ENCODE measurements around the gene SPARCL1.
"Not testable (repeated sequence)": the region's sequence is repeated elsewhere in the genome, so short reads cannot be mapped to it uniquely, and the experiment has no call there.

SPARCL1 gene

GRCh38 chr4:87446375-87446774 is 82.8 kb downstream of the SPARCL1 start:
- not testable (repeated sequence) for H3K27ac Mint-ChIP-seq, H3K4me3 Mint-ChIP-seq, H3K4me1 Mint-ChIP-seq, H3K9me3 Mint-ChIP-seq, H3K27me3 Mint-ChIP-seq
- peaks cover 16% of the 10 kb centered on the region for H3K36me3 Mint-ChIP-seq

- H3K4me3 Mint-ChIP-seq = no peak overlapping the region
- H3K36me3 Mint-ChIP-seq = peaks cover 18% of the 10 kb centered on the region
- H3K9me3 Mint-ChIP-seq = no peaks in the 10 kb centered on the region
- H3K27ac Mint-ChIP-seq = no peak overlapping the region
- peaks cover 4% of the 10 kb centered on the region for H3K4me1 Mint-ChIP-seq
- no peaks in the 10 kb centered on the region for H3K27me3 Mint-ChIP-seq
These were observed 83.2 kb downstream of the SPARCL1 start for GRCh38 chr4:87445964-87446363.

- Mint-ChIP-seq H3K27me3 (no peaks in the 10 kb centered on the region), H3K4me3 (no peak overlapping the region), H3K27ac (no peak overlapping the region)
These were observed 84.4 kb downstream of the SPARCL1 start for GRCh38 chr4:87444741-87445140.

GRCh38 chr4:87442889-87443288 is 86.3 kb downstream of the SPARCL1 start:
- Mint-ChIP-seq H3K36me3 (peaks cover 23% of the 10 kb centered on the region), H3K4me1 (peaks cover 4% of the 10 kb centered on the region), H3K4me3 (no peak overlapping the region), H3K27ac (no peak overlapping the region), H3K9me3 (no peaks in the 10 kb centered on the region), H3K27me3 (no peaks in the 10 kb centered on the region)

More at GRCh38 chr4:87444741-87445140, 84.4 kb downstream of the SPARCL1 start:
- Mint-ChIP-seq H3K36me3 (peaks cover 19% of the 10 kb centered on the region), H3K9me3 (no peaks in the 10 kb centered on the region), H3K4me1 (peaks cover 4% of the 10 kb centered on the region)

- Mint-ChIP-seq H3K27me3 (no peaks in the 10 kb centered on the region), H3K4me3 (no peak overlapping the region), H3K27ac (no peak overlapping the region), H3K9me3 (no peaks in the 10 kb centered on the region), H3K36me3 (peaks cover 7% of the 10 kb centered on the region), H3K4me1 (peaks cover 49% of the 10 kb centered on the region)
These were observed 95.8 kb downstream of the SPARCL1 start for GRCh38 chr4:87433342-87433741.

GRCh38 chr4:87430038-87430437 is 99.1 kb downstream of the SPARCL1 start:
- Mint-ChIP-seq H3K36me3 (no peaks in the 10 kb centered on the region), H3K27ac (no peak overlapping the region), H3K4me1 (peaks cover 66% of the 10 kb centered on the region), H3K27me3 (no peaks in the 10 kb centered on the region), H3K4me3 (no peak overlapping the region), H3K9me3 (no peaks in the 10 kb centered on the region)

GRCh38 chr4:87428979-87429378 is 100.2 kb downstream of the SPARCL1 start:
- H3K27me3 Mint-ChIP-seq = no peaks in the 10 kb centered on the region
- H3K36me3 Mint-ChIP-seq = no peaks in the 10 kb centered on the region
- peaks cover 74% of the 10 kb centered on the region for H3K4me1 Mint-ChIP-seq
- H3K4me3 Mint-ChIP-seq = no peak overlapping the region
- no peaks in the 10 kb centered on the region for H3K9me3 Mint-ChIP-seq
- H3K27ac Mint-ChIP-seq = no peak overlapping the region

- Mint-ChIP-seq H3K4me3 (no peak overlapping the region), H3K27ac (no peak overlapping the region), H3K27me3 (no peaks in the 10 kb centered on the region), H3K4me1 (peaks cover 69% of the 10 kb centered on the region), H3K9me3 (no peaks in the 10 kb centered on the region), H3K36me3 (no peaks in the 10 kb centered on the region)
These were observed 101.7 kb downstream of the SPARCL1 start for GRCh38 chr4:87427518-87427868.

- Mint-ChIP-seq H3K36me3 (no peaks in the 10 kb centered on the region), H3K4me1 (peaks cover 69% of the 10 kb centered on the region), H3K27me3 (no peaks in the 10 kb centered on the region), H3K27ac (no peak overlapping the region), H3K4me3 (no peak overlapping the region), H3K9me3 (no peaks in the 10 kb centered on the region)
These were observed 102.2 kb downstream of the SPARCL1 start for GRCh38 chr4:87426865-87427517.

GRCh38 chr4:87425711-87426110 is 103.5 kb downstream of the SPARCL1 start:
- H3K4me1 Mint-ChIP-seq = peaks cover 68% of the 10 kb centered on the region
- no peaks in the 10 kb centered on the region for H3K36me3 Mint-ChIP-seq
- H3K4me3 Mint-ChIP-seq = no peak overlapping the region
- no peaks in the 10 kb centered on the region for H3K9me3 Mint-ChIP-seq
- H3K27me3 Mint-ChIP-seq = no peaks in the 10 kb centered on the region
- H3K27ac Mint-ChIP-seq = no peak overlapping the region

GRCh38 chr4:87424099-87424543 is 105.1 kb downstream of the SPARCL1 start:
- Mint-ChIP-seq H3K27ac (peak overlapping the region; percentile 10), H3K4me3 (peak overlapping the region; percentile 97), H3K4me1 (peaks cover 61% of the 10 kb centered on the region)
- H3K36me3 Mint-ChIP-seq, H3K27me3 Mint-ChIP-seq, H3K9me3 Mint-ChIP-seq: not testable (repeated sequence)

All from activated naive CD4-positive, alpha-beta T cell treated with anti-CD3 and anti-CD28 coated beads, Interleukin-2, amount 50 U/mL, for 24 hours (primary cell).